GM18867 (cell line): Measurements from ENCODE around the gene ERRFI1.

Source experiments
- ATAC-seq: cut with Tn5 transposase; IDR thresholded peaks from one replicate; pipeline ENCODE4 v1.9.1; 2021; ENCODE audit warnings: mild to moderate bottlenecking, moderate library complexity; ENCODE audit not compliant: unreplicated experiment

Gene ERRFI1

GRCh38 chr1:8046391-8046790 is 20.3 kb upstream of the ERRFI1 start:
- no peak for ATAC-seq

- ATAC-seq = no peak
These were observed 17.5 kb upstream of the ERRFI1 start for GRCh38 chr1:8043621-8044020.

DNA sequence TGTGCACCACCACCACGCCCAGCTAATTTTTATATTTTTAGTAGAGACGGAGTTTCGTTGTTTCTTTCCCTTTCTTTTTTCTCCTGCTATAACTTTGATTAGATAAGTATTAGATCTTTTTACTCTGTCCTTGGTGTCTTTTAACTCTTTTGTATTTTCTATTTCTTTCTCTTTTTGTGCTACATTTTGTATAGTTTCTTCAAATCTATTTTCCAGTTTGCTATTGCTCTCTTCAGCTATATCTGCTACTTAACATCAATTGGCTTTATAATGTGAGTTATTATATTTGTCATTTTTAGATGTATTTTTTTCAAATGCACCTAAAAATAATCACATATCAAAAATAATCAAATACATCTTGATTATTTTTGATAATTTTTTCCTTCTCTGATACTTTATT is 16.0 kb upstream of the ERRFI1 start:
- ATAC-seq = no peak

DNA sequence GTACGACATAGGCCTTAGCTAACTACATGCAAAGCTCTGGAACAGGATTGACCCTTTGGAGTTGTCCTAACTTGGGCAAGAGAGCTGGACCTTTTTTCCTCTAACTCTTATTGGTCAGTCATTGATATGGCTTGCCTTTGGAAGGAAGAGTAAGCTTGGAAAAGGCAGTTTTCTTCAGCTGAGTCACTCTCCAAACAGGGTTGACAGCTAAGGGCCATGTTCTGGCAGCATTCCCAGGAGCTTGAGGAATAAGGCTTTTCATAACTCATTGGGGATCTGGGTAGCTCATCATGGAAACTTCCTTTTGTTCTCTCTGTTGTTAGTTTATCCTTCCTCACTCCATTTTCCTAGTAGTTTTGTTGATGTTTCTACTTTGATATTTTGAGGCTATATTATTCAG is 14.5 kb upstream of the ERRFI1 start:
- no peak for ATAC-seq

DNA sequence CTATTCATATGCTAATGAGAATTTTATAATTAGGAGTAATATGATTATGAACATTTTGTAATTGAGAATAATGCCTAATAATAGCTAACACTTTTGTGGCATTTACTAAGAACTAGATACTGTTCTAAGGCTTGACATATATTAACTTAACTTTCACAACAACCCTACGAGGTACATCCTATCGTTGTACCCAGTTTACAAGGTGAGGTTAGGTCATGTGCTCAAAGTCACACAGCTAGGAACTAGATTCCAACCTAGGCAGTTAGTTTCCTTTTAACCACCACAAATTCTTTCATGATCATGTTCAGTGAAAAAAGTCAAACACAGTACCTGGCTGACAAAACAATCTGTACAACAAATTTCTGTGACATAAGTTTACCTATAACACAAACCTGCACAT is 13.0 kb upstream of the ERRFI1 start:
- no peak for ATAC-seq

GRCh38 chr1:8035289-8035688 is 9.2 kb upstream of the ERRFI1 start:
- ATAC-seq = no peak

DNA sequence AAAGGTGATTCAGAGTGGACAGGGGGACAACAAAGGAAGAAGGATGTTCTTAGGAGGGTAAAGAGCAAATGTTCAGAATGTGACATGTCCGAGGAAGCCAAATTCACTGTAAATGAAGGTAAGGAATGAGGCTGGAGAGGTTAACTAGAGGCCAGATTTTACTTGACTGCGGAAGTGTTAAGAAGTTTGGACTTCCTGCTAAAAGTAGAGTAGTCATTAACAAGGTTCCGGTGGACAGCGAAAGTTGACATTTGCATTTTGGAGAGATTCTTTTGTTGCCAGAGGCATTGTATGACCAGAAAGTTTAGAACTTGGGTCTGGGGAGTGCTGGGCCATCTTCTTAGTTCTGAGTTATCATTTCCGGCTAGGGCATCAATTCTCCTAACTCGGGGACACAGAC is 7.2 kb upstream of the ERRFI1 start:
- no peak for ATAC-seq

DNA sequence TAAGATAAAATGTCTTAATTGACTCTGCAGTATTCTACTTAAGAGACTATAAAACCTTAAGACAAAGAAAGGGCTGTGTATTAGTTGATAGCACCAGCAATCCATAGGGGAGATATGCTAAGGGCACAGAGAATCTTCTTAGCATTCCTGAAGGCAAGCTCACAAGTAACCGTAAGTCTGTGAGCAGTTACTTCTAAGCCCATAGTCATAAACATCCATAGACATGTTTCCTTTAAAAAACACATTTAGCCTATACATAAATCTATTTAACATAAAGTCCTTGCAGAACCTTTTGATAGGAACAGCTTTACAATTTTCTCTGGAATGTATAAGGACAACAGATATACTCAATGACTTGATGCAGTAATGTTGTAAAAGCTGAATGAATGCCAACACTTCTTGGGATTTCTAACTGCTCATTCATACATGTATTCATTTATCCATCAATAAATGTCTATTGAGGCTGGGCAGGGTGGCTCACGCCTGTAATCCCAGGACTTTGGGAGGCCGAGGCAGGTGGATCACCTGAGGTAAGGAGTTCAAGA is 6.3 kb upstream of the ERRFI1 start:
- no peak for ATAC-seq

DNA sequence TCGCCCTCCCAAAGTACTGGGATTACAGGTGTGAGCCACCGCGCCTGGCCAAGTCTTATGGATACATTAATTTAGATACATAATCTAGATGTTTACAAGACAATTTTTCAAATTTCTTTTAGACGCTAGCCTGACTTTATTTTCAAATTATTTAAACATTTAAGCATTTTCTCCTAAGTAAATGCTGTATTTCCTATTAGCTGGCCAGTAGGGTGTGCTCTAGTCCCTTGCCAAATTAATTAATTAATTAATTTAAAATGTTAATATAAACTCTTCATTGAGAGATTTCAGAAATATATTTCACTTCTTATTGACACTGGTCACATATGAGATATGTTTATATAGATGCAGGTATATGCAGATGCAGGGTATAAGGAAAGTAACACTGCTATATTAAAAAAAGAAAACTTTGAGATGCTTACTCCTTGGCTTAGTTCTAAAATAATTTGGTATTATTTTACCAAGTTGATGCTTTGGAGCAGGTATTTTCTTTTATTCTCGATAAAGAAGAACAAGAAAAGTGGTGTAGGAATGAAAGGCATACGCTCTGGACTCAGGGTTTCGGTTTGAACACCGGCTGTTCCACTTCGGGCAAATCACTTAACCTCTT is 5.2 kb upstream of the ERRFI1 start:
- no peak for ATAC-seq

- no peak for ATAC-seq
These were observed 2.4 kb upstream of the ERRFI1 start for GRCh38 chr1:8028571-8028910.

- ATAC-seq = no peak
These were observed 1.9 kb upstream of the ERRFI1 start for GRCh38 chr1:8027748-8028570.

GRCh38 chr1:8026976-8027747 is 1.1 kb upstream of the ERRFI1 start:
- no peak for ATAC-seq

DNA sequence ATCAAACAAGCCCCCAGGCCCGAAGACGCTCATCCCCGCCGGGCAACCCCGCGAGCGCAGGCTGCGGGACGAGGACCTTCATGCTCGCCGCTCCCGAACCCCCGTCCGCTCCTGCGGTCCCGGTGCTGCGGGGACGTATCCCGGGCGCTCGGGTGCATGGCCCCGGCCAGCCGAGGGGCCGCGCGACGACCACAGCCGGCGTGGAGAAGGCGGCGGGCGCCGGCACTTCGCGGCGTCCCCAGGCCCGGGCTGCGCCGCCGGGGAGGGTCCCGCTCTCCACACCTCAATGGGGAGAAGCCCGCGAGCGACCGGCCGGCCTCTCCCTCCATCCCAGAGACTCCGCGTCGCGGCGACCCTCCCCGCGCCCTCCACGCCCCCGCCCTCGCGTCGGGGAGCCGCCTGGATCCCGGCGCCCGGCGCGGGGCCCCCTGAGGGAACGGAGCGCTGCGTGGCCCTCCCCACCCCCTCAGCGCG is 401 bp downstream of the ERRFI1 start:
- peak; percentile 39 for ATAC-seq

DNA sequence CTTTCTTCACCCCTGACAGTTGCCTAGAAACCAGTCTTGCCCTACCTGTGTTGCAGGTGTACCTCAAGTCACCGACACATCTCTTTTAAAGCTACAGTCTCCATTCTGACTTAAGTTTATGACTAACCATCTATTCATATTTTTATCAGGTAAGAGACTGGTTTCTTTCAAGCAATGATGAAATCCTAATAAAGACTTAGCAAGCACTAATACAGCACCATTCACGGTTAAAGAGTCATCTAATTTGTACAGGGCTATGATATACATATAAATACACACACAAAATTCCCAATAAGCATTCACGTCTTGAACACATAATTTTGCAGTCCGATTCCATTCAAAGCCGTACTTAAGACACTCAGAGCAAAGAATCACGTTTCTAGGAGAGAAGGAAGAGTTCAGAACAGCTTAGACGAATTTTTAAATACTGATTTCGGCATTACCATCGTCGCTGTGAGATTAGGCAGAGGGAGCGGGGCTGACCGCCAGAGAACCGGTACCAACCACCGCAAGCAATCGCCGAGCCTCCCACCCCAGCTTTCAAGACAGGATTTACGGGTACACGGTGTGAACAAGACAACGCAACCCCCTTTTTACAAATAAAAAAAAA is 943 bp downstream of the ERRFI1 start:
- ATAC-seq = no peak

- no peak for ATAC-seq
These were observed 1.8 kb downstream of the ERRFI1 start for GRCh38 chr1:8024329-8024728.

- ATAC-seq = no peak
These were observed 2.2 kb downstream of the ERRFI1 start for GRCh38 chr1:8023995-8024313.

- ATAC-seq = no peak
These were observed 2.7 kb downstream of the ERRFI1 start for GRCh38 chr1:8023287-8023994.

DNA sequence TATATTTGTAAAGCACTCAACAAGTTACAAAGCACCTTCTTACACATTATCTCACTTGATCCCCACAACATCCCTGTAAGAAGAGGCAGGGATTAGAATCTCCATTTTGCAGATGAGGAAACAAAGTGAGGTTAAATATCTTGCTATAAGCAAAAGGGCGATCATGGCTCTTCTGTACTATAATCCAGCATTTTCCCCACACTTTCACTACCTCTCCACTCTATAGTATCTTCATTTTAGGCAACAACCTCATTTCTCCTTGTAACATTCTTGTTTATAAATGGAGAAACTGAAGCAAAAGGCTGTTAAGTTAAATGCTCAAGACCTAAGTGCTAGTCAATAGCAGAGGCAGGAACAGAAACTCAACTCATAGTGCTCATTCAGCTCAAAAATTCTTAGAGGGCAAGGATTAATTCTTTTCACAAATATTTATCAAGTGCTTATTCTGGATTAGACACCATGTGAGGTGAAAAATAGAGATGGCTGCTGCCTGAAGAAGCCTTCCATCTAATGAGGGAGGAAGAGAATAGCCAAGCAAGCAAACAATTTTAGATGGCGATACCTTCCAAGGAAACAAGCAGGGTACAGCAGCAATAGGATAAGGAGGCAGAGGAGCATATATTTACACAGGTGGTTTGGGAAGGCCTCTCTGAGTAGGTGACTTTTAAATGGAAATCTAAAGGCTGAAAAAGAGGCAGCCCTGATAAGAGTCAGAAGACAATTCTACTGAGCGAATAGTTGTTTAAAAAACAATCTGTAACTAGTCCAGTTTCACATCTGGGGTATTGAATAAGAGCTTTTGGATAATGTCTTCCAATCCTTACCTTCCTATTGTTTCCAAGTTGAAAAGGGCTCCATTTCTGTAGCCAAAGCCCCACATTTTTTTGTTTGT is 3.5 kb downstream of the ERRFI1 start:
- no peak for ATAC-seq

- ATAC-seq = no peak
These were observed 4.3 kb downstream of the ERRFI1 start for GRCh38 chr1:8021676-8022266.
